ENCODE measurements around the gene MGAT3. TPM values are rescaled to one million over a fixed set of nuclear protein-coding genes. Genes with fewer than 3 reads are reported as not detected.

Gene MGAT3
- total and polyA plus RNA-seq, 2 of the 8 experiments (the other 6 are each of a cell fraction or from before 2014, with no cell fraction given): 4.3 to 9.2 TPM

DNA sequence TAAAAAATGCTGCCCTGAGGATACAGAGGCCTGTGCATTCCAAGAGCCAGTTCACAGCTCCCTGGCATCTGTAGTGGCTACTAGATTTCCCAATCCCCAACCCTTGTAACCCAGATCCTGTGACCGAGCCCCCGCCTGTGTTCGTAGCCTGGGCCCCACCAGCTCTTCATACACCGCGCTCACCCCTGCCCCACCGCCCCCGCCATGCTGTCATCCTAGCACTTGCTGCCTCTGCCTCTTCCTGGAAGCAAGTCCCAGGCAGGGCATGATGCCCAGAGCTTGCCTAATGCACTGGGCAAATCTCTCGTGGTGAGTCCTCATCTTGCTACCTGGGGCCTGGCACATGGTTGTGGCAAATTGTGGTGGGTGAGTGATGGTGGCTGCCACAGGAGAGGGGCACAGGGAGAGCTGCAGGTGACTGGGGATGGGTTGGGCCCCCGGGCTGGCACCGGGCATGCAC lies 7.1 kb downstream of the MGAT3 start:
- Histone ChIP-seq H3K14ac (ENCODE audit: insufficient read length) (no peak overlapping the region), H2BK15ac (ENCODE audit: low read length) (no peak overlapping the region), H2BK20ac (ENCODE audit: low read length) (no peak overlapping the region), H3K79me1 (ENCODE audit: low read depth, low read length) (no peaks in the 10 kb centered on the region; the same call in 1 of the 2 replicates), H3K36me3 (ENCODE audit: control insufficient read depth in 2 of 4, insufficient read depth in 4 of 4, low read length in 3 of 4) (no peaks in the 10 kb centered on the region), H3K4ac (replicated peaks; ENCODE audit: insufficient read length, low read depth, low read length) (no peak overlapping the region), H2BK12ac (ENCODE audit: low read depth, low read length) (no peak overlapping the region), H4K8ac (ENCODE audit: extremely low read depth, insufficient read depth, low read length) (0 out of 2 replicates have a peak overlapping the region, but pooled peaks have one; percentile 2), H3K4me1 (replicated peaks in 1 of 4; ENCODE audit: control insufficient read depth in 3 of 4, insufficient read depth in 4 of 4, low read length in 3 of 4) (no peaks in the 10 kb centered on the region; a peak in 2 of 7 replicates), H2BK120ac (replicated peaks; ENCODE audit: low read depth, low read length) (no peak overlapping the region), H3K79me2 (ENCODE audit: control insufficient read depth in 1 of 2, insufficient read depth in 2 of 2, low read length in 2 of 2) (no peaks in the 10 kb centered on the region), H3K9ac (replicated peaks in 1 of 4; ENCODE audit: extremely low read depth in 1 of 4, low read depth in 3 of 4, low read length in 3 of 4) (no peak overlapping the region; a peak in 2 of 7 replicates), H3K27ac (ENCODE audit: low read depth, low read length) (no peak overlapping the region), H3K56ac (replicated peaks; ENCODE audit: insufficient read length, low read depth, low read length) (no peak overlapping the region), H4K20me1 (replicated peaks in 1 of 2; ENCODE audit: control insufficient read depth in 1 of 2, insufficient read depth in 2 of 2, low read length in 2 of 2) (peaks cover 0 to 8% of the 10 kb centered on the region in 2 experiments), H2AK5ac (ENCODE audit: low read depth, low read length) (no peak overlapping the region), H4K91ac (replicated peaks; ENCODE audit: insufficient read length, low read length) (no peak overlapping the region), H3K23ac (ENCODE audit: insufficient read length) (no peak overlapping the region), H3K18ac (ENCODE audit: extremely low read depth, low read length) (no peak overlapping the region), H3K9me3 (ENCODE audit: insufficient read depth in 2 of 2, low read depth in 1 of 2, low read length in 1 of 2) (no peaks in the 10 kb centered on the region), H4K5ac (ENCODE audit: insufficient read length, low read depth, low read length) (no peak overlapping the region), H3K4me2 (ENCODE audit: insufficient read depth in 1 of 2, low read depth in 2 of 2, low read length in 2 of 2) (no peak overlapping the region), H3K27me3 (replicated peaks in 1 of 4; ENCODE audit: control insufficient read depth in 3 of 4, extremely low read depth in 1 of 4, insufficient read depth in 3 of 4, low read length in 3 of 4) (no peaks in the 10 kb centered on the region), H3K4me3 (ENCODE audit: extremely low read depth in 1 of 4, insufficient read depth in 2 of 4, low read depth in 3 of 4, low read length in 4 of 4) (no peak overlapping the region), H3K23me2 (ENCODE audit: low read depth, low read length) (no peaks in the 10 kb centered on the region), H2AFZ (ENCODE audit: low read length) (no peak overlapping the region), H2BK5ac (ENCODE audit: low read depth, low read length) (no peak overlapping the region)
- CTCF ChIA-PET (ENCODE audit: partially characterized antibody): interaction anchor here (0.6 to 6.0 kb wide), 9 partner anchors 25 to 154 kb away, joined by 3 to 60 read pairs (median 4); no protein-coding TSS in a partner anchor
- FAIRE-seq (no peak), DNase-seq (ENCODE audit: low read depth in 1 of 2, low spot score in 2 of 2) (no peak)
- POLR2A ChIA-PET (ENCODE audit: partially characterized antibody): interaction anchor here (0.6 to 1.1 kb wide), 5 partner anchors 13 to 61 kb away, joined by 3 read pairs; a partner anchor contains a TSS
- 88% methylated on average over 10 of the region's 10 CpGs; no CpG with 5 or more reads in 1 of the 2 experiments for WGBS, 2 experiments (ENCODE audit: extremely low coverage in 1 of 2, insufficient coverage in 1 of 2, insufficient read length in 1 of 2, insufficient replicate concordance in 2 of 2, low coverage in 1 of 2, low lambda C conversion rate in 2 of 2, missing lambda C conversion rate in 1 of 2)
- TF ChIP-seq TBP (IDR thresholded peaks at IDR 0.05; ENCODE audit: low read depth, low read length): no peak
- no peak for TF ChIP-seq SRF (IDR thresholded peaks at IDR 0.05; ENCODE audit: low read depth, low read length)
- no peak for TF ChIP-seq KDM5A (IDR thresholded peaks at IDR 0.05; ENCODE audit: low read length)
- no peak for TF ChIP-seq RNF2 (IDR thresholded peaks at IDR 0.05; ENCODE audit: borderline replicate concordance, low read depth, low read length, missing control alignments, poor library complexity, severe bottlenecking)
- TF ChIP-seq SP2 (IDR thresholded peaks at IDR 0.05; ENCODE audit: low read length): no peak
- TF ChIP-seq POLR2AphosphoS5 (IDR thresholded peaks at IDR 0.05; ENCODE audit: low read depth, low read length): no peak
- TF ChIP-seq, protein P1, sequence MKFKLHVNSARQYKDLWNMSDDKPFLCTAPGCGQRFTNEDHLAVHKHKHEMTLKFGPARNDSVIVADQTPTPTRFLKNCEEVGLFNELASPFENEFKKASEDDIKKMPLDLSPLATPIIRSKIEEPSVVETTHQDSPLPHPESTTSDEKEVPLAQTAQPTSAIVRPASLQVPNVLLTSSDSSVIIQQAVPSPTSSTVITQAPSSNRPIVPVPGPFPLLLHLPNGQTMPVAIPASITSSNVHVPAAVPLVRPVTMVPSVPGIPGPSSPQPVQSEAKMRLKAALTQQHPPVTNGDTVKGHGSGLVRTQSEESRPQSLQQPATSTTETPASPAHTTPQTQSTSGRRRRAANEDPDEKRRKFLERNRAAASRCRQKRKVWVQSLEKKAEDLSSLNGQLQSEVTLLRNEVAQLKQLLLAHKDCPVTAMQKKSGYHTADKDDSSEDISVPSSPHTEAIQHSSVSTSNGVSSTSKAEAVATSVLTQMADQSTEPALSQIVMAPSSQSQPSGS (IDR thresholded peaks at IDR 0.05; ENCODE audit: low read length): no peak
- no peak for TF ChIP-seq USF2 (IDR thresholded peaks at IDR 0.05; ENCODE audit: low read length)
- TF ChIP-seq RXRA (IDR thresholded peaks at IDR 0.05; ENCODE audit: insufficient read depth, low read depth, low read length): no peak
- TF ChIP-seq CBX5 (IDR thresholded peaks at IDR 0.05; ENCODE audit: low read depth, low read length): no peak
- TF ChIP-seq BRCA1 (IDR thresholded peaks at IDR 0.05; ENCODE audit: low read depth, low read length): no peak

Data from H1 (cell line).